GM12878 (cell line): ENCODE data around the gene CUTC. TPM values are rescaled to one million over a fixed set of nuclear protein-coding genes. Genes with fewer than 3 reads are reported as not detected.

ENCODE experiments used
- ATAC-seq: fragments of 200-7000 bp; cut with Tn5 transposase; 3 replicates; pipeline ENCODE4 v1.9.1; 2020; ENCODE audit warnings: mild to moderate bottlenecking, moderate library complexity
- BruUV-seq: library from RNA; stranded (reverse); fragments of 400-500 nt; replicated peaks from 2 replicates; lab custom pipeline; 2021; lab: Mats Ljungman, UMichigan
- CTCF ChIA-PET: fragments of 300-600 bp; sonication (Branson Sonifier 250); formaldehyde crosslinking; extraction: SDS; loops from one replicate; lab custom pipeline; 2021; ENCODE audit warnings: inconsistent platforms; lab: Yijun Ruan, JAX
- POLR2A ChIA-PET: fragments of 350-600 bp; formaldehyde crosslinking; extraction: SDS; loops from one replicate; lab custom pipeline; 2021; ENCODE audit warnings: inconsistent platforms; lab: Charles Lee
- RAD21 ChIA-PET: fragments of 300-600 bp; sonication (Branson Sonifier 250); formaldehyde crosslinking; loops from one replicate; lab custom pipeline; 2023; ENCODE audit warnings: antibody characterized with exemption; ENCODE audit not compliant: unreplicated experiment; lab: Charles Lee
- SMC1A ChIA-PET: fragments of 300-600 bp; sonication (Branson Sonifier 250); formaldehyde crosslinking; loops from one replicate; lab custom pipeline; 2023; ENCODE audit not compliant: unreplicated experiment, uncharacterized antibody; lab: Charles Lee
- DNase-seq: peaks from one replicate; pipeline ENCODE4 v3.0.0-alpha.2; 2011; ENCODE audit warnings: low read depth, low spot score
- FAIRE-seq: peaks from 3 replicates; lab custom pipeline; 2011; peaks lifted over from hg19 to GRCh38; lab: Jason Lieb, UNC
- H2AFZ ChIP-seq: 2 replicates; pipeline ENCODE4 v1.6.0; 2011; ENCODE audit warnings: low read depth, low read length, control low read depth; ENCODE audit not compliant: control insufficient read depth
- H3K27ac ChIP-seq: 2 replicates; pipeline ENCODE4 v1.5.1; 2011; ENCODE audit warnings: control low read depth; ENCODE audit not compliant: control insufficient read depth, insufficient read depth
- H3K27me3 ChIP-seq, 2 experiments: replicated peaks in 1 of 2; 2 replicates each; pipeline versions ENCODE4 v1.6.0 to v1.6.1; 2011; ENCODE audit warnings: low read length in 1 of 2; ENCODE audit not compliant: control insufficient read depth in 2 of 2, insufficient read depth in 2 of 2
- H3K36me3 ChIP-seq, 2 experiments: 2 replicates each; pipeline ENCODE4 v1.5.1; 2011; ENCODE audit warnings: low read length in 1 of 2; ENCODE audit not compliant: control insufficient read depth in 2 of 2, insufficient read depth in 2 of 2
- H3K4me1 ChIP-seq: 2 replicates; pipeline ENCODE4 v1.6.1; 2011; ENCODE audit warnings: mild to moderate bottlenecking, low read length, moderate library complexity, mixed read lengths; ENCODE audit not compliant: control insufficient read depth, insufficient read depth
- H3K4me2 ChIP-seq: 2 replicates; pipeline ENCODE4 v1.6.0; 2011; ENCODE audit warnings: control low read depth; ENCODE audit not compliant: control insufficient read depth, insufficient read depth
- H3K4me3 ChIP-seq: fragments of 200-600 bp; sonication (generic); 2 replicates; pipeline ENCODE4 v1.5.1; 2016
- H3K79me2 ChIP-seq: 2 replicates; pipeline ENCODE4 v1.6.0; 2011; ENCODE audit warnings: low read length; ENCODE audit not compliant: control insufficient read depth, insufficient read depth
- H3K9ac ChIP-seq: 2 replicates; pipeline ENCODE4 v1.8.0; 2011; ENCODE audit warnings: low read length, control low read depth, mixed read lengths; ENCODE audit not compliant: control insufficient read depth, insufficient read depth
- H3K9me3 ChIP-seq: replicated peaks from 3 replicates; pipeline ENCODE4 v1.5.1; 2011; ENCODE audit warnings: mild to moderate bottlenecking, low read length; ENCODE audit not compliant: control insufficient read depth, insufficient read depth
- H4K20me1 ChIP-seq: 2 replicates; pipeline ENCODE4 v1.6.0; 2011; ENCODE audit not compliant: control insufficient read depth, insufficient read depth
- CTCF ChIP-seq, 3 experiments: IDR thresholded peaks in 2 of 3; conservative IDR thresholded peaks in 1 of 3; 2 replicates each; pipeline ENCODE4 v1.5.1; 2011; ENCODE audit warnings: low read depth in 3 of 3, low read length in 3 of 3, mild to moderate bottlenecking in 3 of 3, control low read depth in 2 of 3, moderate library complexity in 2 of 3, inconsistent platforms in 1 of 3, mixed read lengths in 1 of 3; ENCODE audit not compliant: control insufficient read depth in 2 of 3, insufficient read depth in 1 of 3; ENCODE audit errors: extremely low read depth in 1 of 3
- GATAD2B ChIP-seq: fragments of 450-650 bp; conservative IDR thresholded peaks from 2 replicates; pipeline ENCODE4 v1.6.1; 2017; ENCODE audit warnings: low read depth, mild to moderate bottlenecking, moderate library complexity
- JUND ChIP-seq: IDR thresholded peaks from 2 replicates; pipeline ENCODE4 v1.6.1; 2012; ENCODE audit warnings: low read depth, mild to moderate bottlenecking, low read length, improper control_type of control experiment, moderate library complexity
- KDM1A ChIP-seq: fragments of 200-600 bp; sonication (generic); IDR thresholded peaks from 2 replicates; pipeline ENCODE4 v1.6.1; 2016; ENCODE audit warnings: borderline replicate concordance
- NKRF ChIP-seq: fragments of 450-650 bp; conservative IDR thresholded peaks from 2 replicates; pipeline ENCODE4 v1.6.1; 2017; ENCODE audit warnings: mild to moderate bottlenecking, moderate library complexity
- NRF1 ChIP-seq: conservative IDR thresholded peaks from 2 replicates; pipeline ENCODE4 v1.6.1; 2011; ENCODE audit warnings: mild to moderate bottlenecking, low read depth, low read length, improper control_type of control experiment
- POU2F2 ChIP-seq: IDR thresholded peaks from 3 replicates; pipeline ENCODE4 v1.6.1; 2011; ENCODE audit warnings: low read depth, mild to moderate bottlenecking, low read length, borderline replicate concordance
- RAD21 ChIP-seq: IDR thresholded peaks from 2 replicates; pipeline ENCODE4 v1.6.1; 2011; ENCODE audit warnings: mild to moderate bottlenecking, low read depth, low read length, moderate library complexity; ENCODE audit not compliant: insufficient read depth
- RELB ChIP-seq: fragments of 450-650 bp; IDR thresholded peaks from 2 replicates; pipeline ENCODE4 v1.6.1; 2017; ENCODE audit warnings: low read depth, mild to moderate bottlenecking, moderate library complexity
- RFX5 ChIP-seq: IDR thresholded peaks from 2 replicates; pipeline ENCODE4 v1.6.1; 2011; ENCODE audit warnings: low read depth, low read length, improper control_type of control experiment
- ZBTB11 ChIP-seq: fragments of 450-650 bp; formaldehyde crosslinking; IDR thresholded peaks from 2 replicates; pipeline ENCODE4 v1.5.0; 2022; ENCODE audit warnings: mild to moderate bottlenecking, missing genetic modification characterization
- WGBS: methylation state at CpG from one replicate; pipeline ENCODE4 v1.1.6; 2016; ENCODE audit warnings: low lambda C conversion rate; ENCODE audit not compliant: insufficient replicate concordance, insufficient coverage; ENCODE audit errors: missing lambda C conversion rate; 5-methylcytosine and 5-hydroxymethylcytosine counted together
- in situ Hi-C: fragments of 300-500 bp; cut with MboI; formaldehyde crosslinking; loops from 9 replicates; pipeline ENCODE4 v1.14.3; 2018; ENCODE audit warnings: mixed read lengths
- intact Hi-C: fragments of 100-400 bp; cut with micrococcal nuclease; formaldehyde crosslinking; loops from one replicate; pipeline ENCODE4 v1.14.2; 2022; ENCODE audit not compliant: unreplicated experiment
- polyA plus RNA-seq, 11 experiments: library from polyadenylated mRNA; depleted of rRNA in 4 of 11; unstranded in 6 of 11; stranded (reverse) in 5 of 11; fragments of >200 nt; fragmentation: Nextera tagmentation in 4 of 11; fragmentation: Illumina TruSeq in 1 of 11; extraction: Ambion mirVana in 4 of 11; extraction: Trizol in 1 of 11; gene quantifications; 1 replicate in 1 of 11; 2 replicates in 10 of 11; pipeline versions ENCODE4 v1.2.1 to v1.2.3, GENCODE V29; 2011 to 2016; ENCODE audit warnings: inconsistent platforms in 2 of 11, missing spikeins in 2 of 11, low read depth in 1 of 11
- total RNA-seq, 4 experiments: library from RNA; depleted of rRNA in 3 of 4; stranded (reverse); fragments of >200 nt in 3 of 4; fragmentation: Illumina TruSeq in 1 of 4; extraction: Trizol in 1 of 4; gene quantifications; 2 replicates each; pipeline versions ENCODE4 v1.2.1 to v1.2.3, GENCODE V29; 2013 to 2021

CUTC gene
- total and polyA plus RNA-seq, 10 of the 15 experiments (the other 5 are each of a cell fraction or from before 2014, with no cell fraction given): 23.8 to 71.7 (median 40.8) TPM

GRCh38 chr10:99731306-99732032 is 565 bp upstream of the CUTC start:
- WGBS: 2% methylated on average over 16 of the region's 16 CpGs
- Histone ChIP-seq H3K4me3 (peak overlapping the region; percentile 98), H3K4me2 (peak overlapping the region; percentile 81), H3K4me1 (peaks cover 5% of the 10 kb centered on the region; the same call in 1 of the 2 replicates), H3K36me3 (peaks cover 0 to 5% of the 10 kb centered on the region in 2 experiments; a peak in 3 of 4 replicates), H3K27ac (peak overlapping the region; percentile 89), H3K9ac (peak overlapping the region; percentile 91), H3K9me3 (no peaks in the 10 kb centered on the region), H2AFZ (peak overlapping the region; percentile 94), H4K20me1 (no peaks in the 10 kb centered on the region), H3K79me2 (peaks cover 32% of the 10 kb centered on the region), H3K27me3 (no peaks in the 10 kb centered on the region)
- ChIA-PET RAD21 (interaction anchor here (0.6 to 2.4 kb wide), 7 partner anchors 13 to 303 kb away, joined by 3 to 11 read pairs (median 3); partner anchors contain the start of genes ENTPD7 and SLC25A28), POLR2A (interaction anchor here (0.5 to 1.6 kb wide), 8 partner anchors 22 to 536 kb away, joined by 3 to 8 read pairs (median 4); partner anchors contain the start of genes CWF19L1 and ENTPD7), SMC1A (interaction anchor here (1.0 to 3.3 kb wide), 5 partner anchors 9 to 172 kb away, joined by 3 to 11 read pairs (median 4); no protein-coding TSS in a partner anchor), CTCF (interaction anchor here (0.9 to 4.1 kb wide), 9 partner anchors 9 to 274 kb away, joined by 3 to 17 read pairs (median 5); no protein-coding TSS in a partner anchor)
- ATAC-seq: peak; percentile 63
- no peak for FAIRE-seq
- no peak for DNase-seq
- BruUV-seq: TSS peak; percentile 92
- in situ Hi-C loops (no loop called here), intact Hi-C loops (no loop called here)
- TF ChIP-seq GATAD2B: peak; percentile 46; the same call in 1 of the 2 replicates
- TF ChIP-seq NRF1: no peak
- TF ChIP-seq RFX5: 0 out of 2 replicates have a peak, but pooled peaks have one; percentile 1
- no peak for TF ChIP-seq JUND
- TF ChIP-seq CTCF (IDR thresholded peaks at IDR 0.05 in 2 of 3, conservative IDR thresholded peaks at IDR 0.05 in 1 of 3; ENCODE audit: control insufficient read depth in 2 of 3, extremely low read depth in 1 of 3, insufficient read depth in 1 of 3, low read depth in 3 of 3, low read length in 3 of 3): peak in 2 of 3 experiments; percentile 12 to 24; a peak in 1 of 6 replicates
- TF ChIP-seq RAD21: no peak
- 0 out of 2 replicates have a peak, but pooled peaks have one; percentile 26 for TF ChIP-seq NKRF
- 0 out of 2 replicates have a peak, but pooled peaks have one; percentile 31 for TF ChIP-seq KDM1A
- 0 out of 2 replicates have a peak, but pooled peaks have one; percentile 5 for TF ChIP-seq ZBTB11
- peak; percentile 61 for TF ChIP-seq RELB
- no peak for TF ChIP-seq POU2F2
